Hematopoietic multipotent progenitor cell treated with erythropoietin and hydrocortisone succinate and interleukin-3 and kit ligand, for 8 days (in vitro differentiated cells): ENCODE results near the gene OR52N5.

Experiments
- DNase-seq: peaks from one replicate; pipeline ENCODE4 v3.0.0-alpha.2; 2015

OR52N5 gene

DNA sequence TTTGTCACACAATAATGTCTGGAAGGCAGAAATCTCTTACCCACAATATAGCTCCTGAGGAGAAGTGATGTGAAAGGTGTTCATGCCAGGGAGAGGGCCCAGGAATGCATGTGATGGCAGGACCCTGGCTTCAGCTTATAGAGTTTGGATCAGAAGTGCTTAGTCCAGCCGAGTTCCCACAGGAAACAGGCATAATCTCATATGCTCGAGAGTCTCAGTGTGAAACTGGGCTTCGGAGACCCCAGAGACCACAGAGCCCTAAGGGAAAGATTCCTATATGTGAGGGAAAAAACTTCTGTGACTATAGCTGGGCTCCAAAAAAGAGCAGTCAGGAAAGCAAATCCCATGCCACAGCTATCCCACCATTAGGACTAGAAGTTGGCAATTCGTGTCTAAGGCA, at the start of gene OR52N5:
Gene OR52N5, minus strand, starts transcription at position 101 of the 400 bp plus-strand sequence. CDS start 4,721 bp downstream, outside the sequence.
- no peak for DNase-seq

- no peak for DNase-seq
Observed at GRCh38 chr11:5831196-5831829, 48.2 kb upstream of the OR52N5 start.

DNA sequence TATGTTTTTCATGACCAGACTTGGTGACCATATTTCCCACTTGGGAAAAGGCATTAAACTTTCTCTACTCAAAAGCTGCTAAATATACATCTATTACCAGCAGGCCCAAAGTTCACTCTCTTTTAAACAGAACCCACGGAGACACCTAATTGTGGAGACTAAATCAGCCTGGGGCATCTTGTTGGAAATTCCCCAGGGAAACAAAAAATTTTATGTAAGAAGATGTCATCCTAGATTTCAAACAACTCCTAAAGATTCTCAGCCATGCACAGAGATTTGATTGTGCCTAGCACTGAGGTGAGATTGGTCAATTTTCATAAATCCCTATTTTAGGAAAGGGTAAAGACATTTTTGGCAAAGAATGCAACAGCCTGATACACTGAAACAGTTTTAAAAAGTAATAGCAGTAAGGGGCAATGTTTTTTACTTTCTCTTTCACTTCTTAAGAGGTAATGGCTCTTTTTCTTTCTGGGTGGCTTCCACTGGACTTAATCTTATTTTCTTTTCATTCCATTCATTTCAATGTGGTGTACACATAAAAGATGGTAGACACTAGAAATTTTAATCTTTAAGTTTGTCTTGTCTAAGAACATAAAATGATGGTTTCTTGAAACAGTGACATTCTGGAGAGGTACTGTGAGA, 35.2 kb upstream of the OR52N5 start:
- DNase-seq, result no peak

- peak; percentile 31 for DNase-seq
Observed at GRCh38 chr11:5815534-5815933, 32.4 kb upstream of the OR52N5 start.

DNA sequence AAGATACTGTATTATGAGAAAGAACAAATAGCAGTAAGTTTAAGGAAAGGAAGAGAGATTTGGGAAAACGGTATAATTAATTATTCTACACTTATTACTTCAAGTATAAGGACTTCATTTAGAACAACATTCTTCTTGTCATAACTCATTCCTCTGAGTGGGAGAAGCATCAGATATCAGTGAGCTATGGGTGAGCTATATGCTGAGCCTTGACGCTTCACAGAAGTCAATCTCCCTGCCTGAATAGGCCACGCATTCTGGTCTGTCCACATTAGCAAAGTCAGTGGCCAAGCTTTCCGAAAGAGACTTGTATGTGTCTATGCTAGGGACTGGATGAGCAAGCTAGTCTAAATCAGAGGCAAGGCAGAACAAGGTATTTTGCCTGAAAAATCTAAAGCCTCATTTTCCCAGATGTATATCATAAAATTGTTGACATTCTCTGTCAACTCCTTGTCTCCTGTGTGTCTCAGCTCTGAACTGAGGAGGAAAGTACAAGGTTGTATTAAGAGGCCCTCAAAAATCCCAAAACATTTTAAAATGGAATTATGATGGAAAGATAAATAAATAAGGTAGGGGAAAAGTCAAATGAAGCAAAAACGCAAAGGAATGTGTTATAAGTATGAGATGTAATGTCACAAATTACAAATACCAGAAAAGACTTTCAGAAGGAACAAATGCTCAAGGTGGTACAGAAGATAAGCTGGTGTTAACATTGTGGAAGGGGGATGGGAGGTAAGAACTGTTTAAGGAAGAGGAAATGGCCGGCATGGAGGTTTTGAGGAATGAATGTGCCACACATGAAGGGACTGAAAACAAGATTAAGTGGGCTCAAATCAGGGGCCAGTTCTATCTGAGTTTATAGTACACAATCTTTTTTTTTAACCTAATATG, 27.0 kb upstream of the OR52N5 start:
- peak; percentile 85 for DNase-seq

DNA sequence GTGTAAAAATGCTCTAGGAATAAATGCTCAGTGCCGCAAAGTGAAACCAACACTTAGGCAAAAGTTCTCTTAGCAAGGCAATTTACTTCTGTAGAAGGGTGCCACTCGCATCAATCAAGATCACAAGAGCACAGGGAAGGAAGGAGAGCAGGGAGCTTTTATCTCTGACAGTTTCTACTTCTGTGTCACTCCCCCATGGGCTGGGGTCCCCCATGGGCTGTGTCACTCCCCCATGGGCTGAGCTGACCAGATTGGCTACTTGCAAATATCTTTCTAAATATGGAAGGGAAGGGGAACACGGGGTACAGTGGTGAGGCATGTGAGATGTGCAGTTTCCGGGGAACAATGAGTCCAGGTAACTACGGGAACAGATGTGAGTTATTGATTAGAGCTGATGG, 26.0 kb upstream of the OR52N5 start:
- DNase-seq, result peak; percentile 45

- peak; percentile 88 for DNase-seq
Observed at GRCh38 chr11:5808500-5809121, 25.5 kb upstream of the OR52N5 start, which contains the start of gene OR52N2. Gene OR52N2, plus strand, starts transcription at chr11:5808924. Its CDS starts 11,412 bp downstream, at chr11:5820336.

DNA sequence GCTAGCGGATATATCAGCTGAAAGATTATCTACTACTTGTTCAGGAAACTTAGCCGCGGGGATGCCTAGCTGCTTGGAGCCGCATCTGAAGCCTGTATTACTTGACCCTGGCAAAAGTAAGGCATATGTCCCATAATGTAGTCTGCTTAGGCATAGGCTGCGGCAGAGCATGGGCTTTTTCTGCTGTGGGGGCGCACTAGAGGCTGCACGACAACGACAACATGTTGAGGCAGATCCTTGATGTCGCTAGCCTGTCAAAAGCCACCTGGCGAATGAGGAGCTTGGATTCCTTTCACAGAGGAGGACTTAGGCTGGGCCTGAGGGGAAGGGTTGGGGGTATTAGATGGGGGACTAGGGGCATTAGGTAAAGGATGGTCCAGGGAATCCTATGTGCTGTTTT, 24.4 kb upstream of the OR52N5 start:
- DNase-seq, result peak; percentile 32

DNA sequence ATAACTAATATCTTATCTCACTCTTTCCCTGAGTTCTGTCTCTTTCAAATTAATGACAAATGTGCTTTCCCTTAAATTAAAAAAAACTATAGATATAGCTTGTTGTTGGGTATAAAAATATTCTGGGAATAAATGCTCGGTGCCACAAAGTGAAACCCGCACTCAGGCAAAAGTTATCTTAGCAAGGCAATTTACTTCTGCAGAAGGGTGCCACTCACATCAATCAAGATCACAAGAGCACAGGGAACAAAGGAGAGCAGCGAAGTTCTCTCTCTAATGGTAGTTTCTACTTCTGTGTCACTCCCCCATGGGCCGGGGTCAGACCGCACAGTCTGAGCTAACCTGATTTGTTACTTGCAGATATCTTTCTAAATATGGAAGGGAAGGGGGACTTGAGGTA, 20.8 kb upstream of the OR52N5 start:
- no peak for DNase-seq

GRCh38 chr11:5796541-5796940, 13.4 kb upstream of the OR52N5 start:
- no peak for DNase-seq

- DNase-seq, result no peak
Observed at GRCh38 chr11:5791165-5791564, 8.0 kb upstream of the OR52N5 start, which contains the start of gene OR52N1. Gene OR52N1, minus strand, starts transcription at chr11:5791265. Its CDS starts 2,449 bp downstream, at chr11:5788816.

DNA sequence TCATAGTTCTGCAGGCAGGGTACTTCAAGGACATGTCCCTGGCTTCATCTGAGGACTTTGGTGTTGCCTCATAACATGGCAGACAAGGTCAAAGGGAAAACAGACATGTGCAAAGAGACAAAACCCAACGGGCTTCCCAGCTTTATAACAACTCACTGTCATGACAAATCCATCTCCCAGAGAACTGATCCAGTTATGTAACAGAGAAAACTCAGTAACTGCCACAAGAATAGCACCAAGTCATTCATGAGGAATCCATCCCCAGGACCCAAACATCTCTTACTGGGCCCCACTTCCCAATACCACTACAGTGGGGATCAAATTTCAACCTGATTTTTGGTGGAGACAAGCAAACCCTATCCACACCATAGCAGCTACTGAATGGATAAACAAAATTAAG, 16.1 kb downstream of the OR52N5 start:
- no peak for DNase-seq

DNA sequence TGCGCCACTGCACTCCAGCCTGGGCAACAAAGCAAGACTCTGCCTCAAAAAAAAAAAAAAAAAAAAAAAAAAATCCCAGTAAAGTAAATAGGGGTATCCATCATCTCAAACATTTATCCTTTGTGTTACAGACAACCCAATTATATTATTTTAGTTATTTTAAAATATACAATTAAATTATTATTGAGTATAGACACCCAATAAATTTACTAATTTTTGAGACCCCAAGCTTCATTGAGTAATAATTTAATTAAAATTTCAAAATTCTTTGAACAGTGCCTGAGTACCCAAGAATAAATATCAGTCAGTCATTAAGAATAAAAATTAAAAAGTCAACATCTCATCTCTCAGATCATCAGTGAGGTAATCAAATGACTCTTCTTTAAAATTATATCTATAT, 29.2 kb downstream of the OR52N5 start, which contains the start of gene OR52N4:
Gene OR52N4, plus strand, starts transcription at position 301 of the 400 bp plus-strand sequence. CDS start 498 bp downstream, outside the sequence.
- DNase-seq, result no peak

- DNase-seq, result no peak
Observed at GRCh38 chr11:5749836-5750235, 33.3 kb downstream of the OR52N5 start.

- DNase-seq, result no peak
Observed at GRCh38 chr11:5746614-5747013, 36.5 kb downstream of the OR52N5 start.

- DNase-seq, result no peak
Observed at GRCh38 chr11:5738431-5738830, 44.7 kb downstream of the OR52N5 start.

- DNase-seq, result no peak
Observed at GRCh38 chr11:5737670-5738392, 45.3 kb downstream of the OR52N5 start.

DNA sequence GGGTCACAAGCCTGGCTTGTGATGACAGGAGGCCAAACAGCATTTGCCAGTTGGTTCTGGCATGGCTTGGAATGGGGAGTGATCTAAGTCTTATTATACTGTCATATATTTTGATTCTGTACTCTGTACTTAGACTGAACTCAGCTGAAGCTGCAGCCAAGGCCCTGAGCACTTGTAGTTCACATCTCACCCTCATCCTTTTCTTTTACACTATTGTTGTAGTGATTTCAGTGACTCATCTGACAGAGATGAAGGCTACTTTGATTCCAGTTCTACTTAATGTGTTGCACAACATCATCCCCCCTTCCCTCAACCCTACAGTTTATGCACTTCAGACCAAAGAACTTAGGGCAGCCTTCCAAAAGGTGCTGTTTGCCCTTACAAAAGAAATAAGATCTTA, 46.1 kb downstream of the OR52N5 start:
- no peak for DNase-seq

GRCh38 chr11:5736396-5736795, 46.8 kb downstream of the OR52N5 start, which contains the start of gene OR56B1:
Gene OR56B1, plus strand, starts transcription at chr11:5736448. Its CDS starts 69 bp downstream, at chr11:5736517.
- no peak for DNase-seq

GRCh38 chr11:5727691-5728090, 55.5 kb downstream of the OR52N5 start:
- DNase-seq, result no peak

DNA sequence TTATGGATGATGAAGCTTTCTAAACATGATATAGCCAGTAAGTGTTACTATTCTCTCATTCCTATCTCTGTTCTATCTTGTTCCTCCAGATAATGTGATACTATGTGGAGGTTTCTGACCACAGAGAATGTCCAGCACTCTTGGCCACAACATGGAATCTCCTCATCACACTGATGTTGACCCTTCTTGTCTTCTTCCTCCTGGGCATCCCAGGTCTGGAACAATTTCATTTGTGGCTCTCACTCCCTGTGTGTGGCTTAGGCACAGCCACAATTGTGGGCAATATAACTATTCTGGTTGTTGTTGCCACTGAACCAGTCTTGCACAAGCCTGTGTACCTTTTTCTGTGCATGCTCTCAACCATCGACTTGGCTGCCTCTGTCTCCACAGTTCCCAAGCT, 56.8 kb downstream of the OR52N5 start:
- no peak for DNase-seq
